ENCODE data around the gene CHADL.

- TF ChIP-seq CTCF (IDR thresholded peaks at IDR 0.05 in 8 of 11, conservative IDR thresholded peaks at IDR 0.05 in 3 of 11) (no peak), POLR2AphosphoS5 (IDR thresholded peaks at IDR 0.05) (no peak), POLR2A (IDR thresholded peaks at IDR 0.05) (no peak)
Observed at GRCh38 chr22:41247703-41248102, 7.0 kb upstream of the CHADL start.
